CD4-positive, alpha-beta T cell treated with Interleukin-10 for 1 hour (primary cell): ENCODE data around the gene CASKIN1.

Experiments
- DNase-seq: peaks from one replicate; pipeline ENCODE4 v3.0.0-alpha.2; 2020

Gene CASKIN1

GRCh38 chr16:2190659-2191445 lies 5.6 kb downstream of the CASKIN1 start:
- no peak for DNase-seq

GRCh38 chr16:2190002-2190658 lies 6.3 kb downstream of the CASKIN1 start:
- DNase-seq = no peak

GRCh38 chr16:2189252-2189893 lies 7.0 kb downstream of the CASKIN1 start:
- DNase-seq = no peak

DNA sequence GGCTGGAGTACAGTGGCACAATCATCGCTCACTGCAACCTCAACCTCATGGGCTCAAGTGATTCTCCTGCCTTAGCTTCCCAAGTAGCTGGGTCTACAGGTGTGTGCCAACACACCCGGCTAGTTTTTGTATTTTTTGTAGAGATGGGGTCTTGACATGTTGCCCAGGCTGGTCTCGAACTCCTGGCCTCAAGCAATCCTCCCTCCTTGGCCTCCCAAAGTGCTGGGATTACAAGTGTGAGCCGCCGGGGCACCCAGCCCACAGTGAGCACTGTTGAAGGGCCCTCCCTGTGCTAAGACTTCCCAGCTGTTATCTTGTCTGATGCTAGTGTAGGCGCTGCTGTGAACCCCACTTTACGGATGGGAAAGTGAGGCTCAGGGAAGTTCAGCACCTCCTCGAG lies 8.0 kb downstream of the CASKIN1 start:
- no peak for DNase-seq

DNA sequence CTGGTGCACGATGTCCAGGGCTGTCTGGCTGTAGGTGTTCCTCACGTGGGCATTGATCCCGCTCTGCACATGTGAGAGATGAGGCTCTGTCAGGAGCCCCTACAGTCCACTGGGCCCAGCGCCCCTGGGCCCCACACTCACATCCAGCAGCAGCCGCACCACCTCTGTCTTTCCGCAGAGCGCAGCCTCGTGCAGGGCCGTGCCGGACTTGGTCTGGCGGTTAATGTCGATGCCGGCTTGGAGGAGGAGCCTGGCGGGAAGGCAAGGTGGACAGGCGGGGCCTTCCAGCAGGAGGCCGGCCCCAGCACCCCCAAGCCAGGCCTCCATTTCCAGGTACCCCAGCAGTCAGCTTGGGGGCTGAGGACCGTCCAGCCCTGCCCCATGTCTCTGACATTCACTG lies 9.2 kb downstream of the CASKIN1 start:
- no peak for DNase-seq

- no peak for DNase-seq
Measured at GRCh38 chr16:2186505-2186904, 9.9 kb downstream of the CASKIN1 start.

GRCh38 chr16:2186064-2186463 lies 10.3 kb downstream of the CASKIN1 start:
- DNase-seq = no peak

DNA sequence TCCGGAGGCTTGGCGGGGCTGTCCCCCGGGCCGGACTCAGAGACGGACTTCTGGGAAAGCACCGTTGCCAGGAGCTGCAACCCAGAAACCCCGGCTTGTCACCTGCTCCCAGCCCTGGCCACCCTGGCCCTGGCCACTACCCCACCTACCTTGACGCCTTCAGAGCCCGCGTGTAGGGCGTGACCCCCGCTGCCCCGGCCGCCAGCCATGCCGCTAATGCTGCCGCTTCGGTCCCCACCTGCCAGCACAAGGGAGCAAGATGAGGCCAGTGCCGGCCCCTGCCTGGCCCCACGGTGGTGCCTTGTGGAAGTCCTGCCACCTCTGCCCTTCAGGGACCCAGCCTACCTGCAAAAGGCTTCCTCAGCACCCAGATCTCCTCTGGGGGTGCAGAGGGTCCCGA lies 11.4 kb downstream of the CASKIN1 start:
- no peak for DNase-seq

DNA sequence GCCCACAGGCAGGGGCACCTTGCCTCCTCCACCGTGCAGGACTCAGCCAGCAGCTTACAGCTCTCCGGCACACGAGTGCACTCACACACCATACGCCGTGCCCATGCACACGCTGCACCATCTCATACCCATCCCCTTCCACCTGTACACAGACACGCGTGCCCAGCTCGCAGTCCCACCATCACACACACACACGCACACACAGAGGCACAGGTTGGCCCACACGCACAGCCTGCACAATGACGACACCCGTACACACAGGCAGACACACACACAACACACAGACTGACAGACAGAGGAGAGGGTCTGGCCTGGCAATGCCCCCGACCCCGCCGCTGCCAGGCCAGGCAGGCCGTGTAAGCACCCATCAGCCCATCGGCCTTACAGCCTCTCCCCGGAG lies 12.1 kb downstream of the CASKIN1 start:
- DNase-seq = no peak

GRCh38 chr16:2183671-2184070 lies 12.7 kb downstream of the CASKIN1 start:
- no peak for DNase-seq

- DNase-seq = no peak
Measured at GRCh38 chr16:2181952-2182351, 14.5 kb downstream of the CASKIN1 start.

DNA sequence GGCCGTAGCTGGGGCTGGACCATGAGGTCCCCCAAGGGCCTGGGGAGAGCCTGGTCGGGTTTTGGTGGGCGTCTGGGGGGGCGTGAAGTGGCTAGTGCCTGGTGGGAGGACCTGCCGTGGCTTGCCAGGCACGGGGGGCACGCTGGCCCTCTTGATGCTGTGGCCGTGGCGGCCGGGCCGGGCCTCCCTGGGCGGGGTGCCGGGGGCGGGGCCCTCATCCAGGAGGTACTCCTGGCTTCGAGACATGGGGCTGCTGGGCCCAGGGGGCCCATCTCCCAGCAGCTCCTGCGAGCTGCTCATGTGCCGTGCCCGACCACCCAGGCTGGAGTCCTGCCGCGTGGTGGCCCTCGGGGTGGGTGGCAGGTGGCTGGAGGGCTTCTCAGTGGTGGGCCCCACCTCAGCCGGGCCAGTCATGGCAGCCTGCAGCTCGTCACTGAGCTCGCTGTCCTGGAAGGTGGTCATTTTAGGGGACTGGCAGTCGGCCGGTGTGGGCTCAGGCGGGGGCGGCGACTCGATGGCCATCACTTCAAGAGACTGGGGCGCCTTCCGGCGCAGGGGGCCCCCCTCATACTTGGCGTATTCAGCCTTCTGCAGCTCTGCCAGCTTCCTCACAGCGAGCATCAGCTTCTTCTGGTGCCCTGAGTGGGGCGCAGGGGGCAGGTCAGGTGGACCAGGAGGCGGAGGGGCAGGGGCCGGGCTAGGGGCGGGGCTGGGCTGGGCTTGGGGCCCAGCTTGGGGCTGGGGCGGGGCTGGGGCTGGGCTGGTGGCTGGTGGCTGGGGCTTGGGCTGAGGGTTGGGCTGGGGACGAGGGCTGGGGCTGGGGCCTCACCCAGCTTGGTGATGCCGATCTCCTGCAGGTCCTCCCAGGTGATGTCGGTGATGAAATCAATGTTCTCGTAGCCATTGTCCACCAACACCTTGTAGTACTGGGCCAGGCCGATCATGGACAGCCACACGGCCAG lies 15.2 kb downstream of the CASKIN1 start:
- no peak for DNase-seq

- no peak for DNase-seq
Measured at GRCh38 chr16:2180461-2180860, 15.9 kb downstream of the CASKIN1 start.

DNA sequence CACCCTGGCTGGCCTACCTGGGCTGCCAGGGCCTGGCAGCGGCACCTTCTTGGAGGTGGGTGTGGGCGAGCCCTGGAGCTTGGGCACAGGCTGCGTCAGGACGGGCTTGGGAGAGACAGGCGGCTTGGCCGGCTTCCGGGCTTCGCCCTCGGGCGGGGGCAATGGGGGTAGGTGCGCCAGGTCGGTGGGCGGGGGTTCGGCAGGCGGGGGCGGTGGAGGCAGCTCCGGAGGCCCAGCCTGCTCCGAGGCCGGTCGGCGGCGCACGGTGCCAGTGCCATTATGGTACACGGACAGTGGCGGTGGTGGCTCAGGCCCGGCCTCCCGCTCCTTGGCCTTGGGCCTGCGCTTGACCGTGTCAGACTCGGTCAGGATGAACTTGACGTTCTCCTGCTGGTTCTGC lies 16.8 kb downstream of the CASKIN1 start:
- DNase-seq = no peak

- no peak for DNase-seq
Measured at GRCh38 chr16:2179107-2179501, 17.3 kb downstream of the CASKIN1 start.

- DNase-seq = peak; percentile 51
Measured at GRCh38 chr16:2178321-2179106, 17.9 kb downstream of the CASKIN1 start.

DNA sequence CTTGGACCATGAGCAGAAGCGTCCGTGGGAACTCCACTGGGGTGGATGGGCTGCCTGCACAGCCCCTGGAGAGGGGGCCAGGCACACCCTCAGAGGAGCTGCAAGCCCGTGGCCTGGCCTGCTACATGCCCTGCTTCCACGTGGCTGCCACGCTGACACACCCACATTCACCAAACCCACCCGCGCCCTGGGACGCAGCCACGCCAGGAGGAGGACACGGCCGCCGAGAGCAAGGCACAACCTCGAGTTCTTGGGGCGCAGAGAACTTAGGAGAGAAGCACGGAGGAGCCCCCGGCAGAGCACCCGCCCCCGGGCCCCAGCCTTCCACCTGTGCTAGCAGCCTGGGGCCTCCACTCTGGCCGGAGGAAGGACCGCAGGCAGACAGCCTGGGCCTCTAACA lies 18.8 kb downstream of the CASKIN1 start:
- no peak for DNase-seq

DNA sequence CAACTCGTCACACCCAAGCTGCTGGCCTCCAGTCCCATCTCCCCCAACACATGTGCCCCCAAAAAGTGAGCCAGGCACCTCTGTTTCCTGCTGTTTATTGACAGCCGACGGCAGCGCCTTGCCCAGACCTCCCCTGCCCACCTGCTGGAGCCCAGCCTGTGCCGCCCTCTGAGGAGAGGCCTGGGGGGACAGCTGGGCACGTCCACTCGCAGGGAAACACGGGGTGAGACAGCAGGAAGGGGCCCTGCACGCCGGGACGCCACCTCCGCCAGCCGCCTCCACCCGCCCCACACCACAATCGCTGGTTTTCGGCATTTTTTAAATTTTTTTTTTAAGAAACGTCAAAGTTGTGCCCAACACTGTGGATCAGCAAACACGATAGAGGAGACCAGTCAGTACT lies 19.3 kb downstream of the CASKIN1 start:
- no peak for DNase-seq

GRCh38 chr16:2176047-2176446 lies 20.4 kb downstream of the CASKIN1 start:
- no peak for DNase-seq

DNA sequence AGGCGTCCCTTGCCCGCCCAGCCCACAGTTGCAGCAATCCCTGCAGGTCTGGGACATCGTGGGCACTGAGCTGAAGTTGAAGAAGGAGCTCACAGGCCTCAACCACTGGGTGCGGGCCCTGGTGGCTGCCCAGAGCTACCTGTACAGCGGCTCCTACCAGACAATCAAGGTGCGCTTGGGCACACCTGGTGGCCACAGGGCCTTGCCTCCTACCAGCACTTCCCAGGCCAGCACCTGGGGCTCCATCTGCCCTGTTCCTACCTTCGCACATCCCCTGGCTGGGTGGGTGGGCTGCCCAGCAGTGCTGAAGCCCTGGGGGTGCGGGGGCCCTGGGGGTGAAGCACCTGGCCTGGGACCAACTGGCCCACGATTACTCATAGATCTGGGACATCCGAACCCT lies 21.0 kb downstream of the CASKIN1 start:
- no peak for DNase-seq

- no peak for DNase-seq
Measured at GRCh38 chr16:2174396-2175131, 21.8 kb downstream of the CASKIN1 start.
